Neural cell (in vitro differentiated cells): ENCODE results near the gene SUSD5. TPM values are rescaled to one million over a fixed set of nuclear protein-coding genes. Genes with fewer than 3 reads are reported as not detected.

Source experiments
- H2AFZ ChIP-seq: fragments of 200-600, 300-800 bp; sonication (generic), shearing (Covaris generic); 2 replicates; pipeline ENCODE4 v1.6.0; 2014; ENCODE audit warnings: low read depth, mild to moderate bottlenecking, antibody characterized with exemption, low read length, moderate library complexity
- H3F3A ChIP-seq: fragments of 200-600 bp; shearing (Covaris generic); 2 replicates; pipeline ENCODE4 v1.6.1; 2016; ENCODE audit warnings: mild to moderate bottlenecking, moderate library complexity, mixed read lengths, antibody characterized with exemption, low read length; ENCODE audit not compliant: insufficient read depth, poor library complexity, severe bottlenecking
- H3K27ac ChIP-seq: fragments of 200-600, 300-800 bp; sonication (generic), shearing (Covaris generic); 2 replicates; pipeline ENCODE4 v1.5.1; 2014; ENCODE audit warnings: mild to moderate bottlenecking, low read length, moderate library complexity
- H3K27me3 ChIP-seq: fragments of 300-800, 200-600 bp; sonication (generic), shearing (Covaris generic); 2 replicates; pipeline ENCODE4 v1.6.0; 2014; ENCODE audit warnings: mild to moderate bottlenecking, low read depth, low read length, moderate library complexity; ENCODE audit not compliant: insufficient read depth
- H3K36me3 ChIP-seq: fragments of 300-800, 200-600 bp; sonication (generic), shearing (Covaris generic); 2 replicates; pipeline ENCODE4 v1.5.1; 2014; ENCODE audit warnings: mild to moderate bottlenecking, antibody characterized with exemption, low read length, moderate library complexity; ENCODE audit not compliant: insufficient read depth
- H3K4me2 ChIP-seq: fragments of 300-800, 200-600 bp; sonication (generic), shearing (Covaris generic); 2 replicates; pipeline ENCODE4 v1.6.0; 2014; ENCODE audit warnings: mild to moderate bottlenecking, low read length
- H3K4me3 ChIP-seq: fragments of 300-800, 200-600 bp; sonication (generic), shearing (Covaris generic); 2 replicates; pipeline ENCODE4 v1.5.1; 2014; ENCODE audit warnings: mild to moderate bottlenecking, low read length, moderate library complexity
- H3K79me2 ChIP-seq: fragments of 200-600 bp; shearing (Covaris generic); replicated peaks from 2 replicates; pipeline ENCODE4 v1.6.0; 2014; ENCODE audit warnings: mild to moderate bottlenecking, low read length, moderate library complexity; ENCODE audit not compliant: insufficient read depth
- H3K9ac ChIP-seq: fragments of 300-800, 200-600 bp; sonication (generic), shearing (Covaris generic); 2 replicates; pipeline ENCODE4 v1.6.1; 2016; ENCODE audit warnings: mild to moderate bottlenecking, low read length, mixed read lengths
- H3K9me2 ChIP-seq: fragments of 200-600 bp; shearing (Covaris generic); 2 replicates; pipeline ENCODE4 v1.6.1; 2016; ENCODE audit warnings: mild to moderate bottlenecking, low read length, mixed read lengths; ENCODE audit not compliant: insufficient read depth
- H3K9me3 ChIP-seq: fragments of 200-600, 300-800 bp; sonication (generic), shearing (Covaris generic); 2 replicates; pipeline ENCODE4 v1.6.1; 2016; ENCODE audit warnings: mild to moderate bottlenecking, mixed run types, low read length, moderate library complexity, mixed read lengths
- H4K20me1 ChIP-seq: fragments of 200-600 bp; shearing (Covaris generic); 2 replicates; pipeline ENCODE4 v1.6.1; 2016; ENCODE audit warnings: mild to moderate bottlenecking, mixed run types; ENCODE audit not compliant: insufficient read depth
- EP300 ChIP-seq: fragments of 450-650 bp; conservative IDR thresholded peaks from 2 replicates; pipeline ENCODE4 v1.6.1; 2014; ENCODE audit warnings: antibody characterized with exemption, mild to moderate bottlenecking, moderate library complexity; ENCODE audit not compliant: poor library complexity, severe bottlenecking
- EZH2 ChIP-seq: fragments of 200-600, 300-800 bp; shearing (Covaris generic), sonication (generic); IDR thresholded peaks from 2 replicates; pipeline ENCODE4 v1.6.1; 2014; ENCODE audit warnings: antibody characterized with exemption, low read length, borderline replicate concordance, mild to moderate bottlenecking; ENCODE audit not compliant: insufficient read depth, poor library complexity, severe bottlenecking
- MXI1 ChIP-seq: fragments of 450-650 bp; conservative IDR thresholded peaks from 2 replicates; pipeline ENCODE4 v1.6.1; 2014; ENCODE audit warnings: antibody characterized with exemption, mild to moderate bottlenecking; ENCODE audit not compliant: poor library complexity, severe bottlenecking
- POLR2AphosphoS5 ChIP-seq: IDR thresholded peaks from 2 replicates; pipeline ENCODE4 v1.6.1; 2012
- RAD21 ChIP-seq: fragments of 450-650 bp; conservative IDR thresholded peaks from 2 replicates; pipeline ENCODE4 v1.6.1; 2014; ENCODE audit warnings: antibody characterized with exemption, mild to moderate bottlenecking, moderate library complexity
- SMC3 ChIP-seq: fragments of 450-650 bp; conservative IDR thresholded peaks from 2 replicates; pipeline ENCODE4 v1.6.1; 2014; ENCODE audit warnings: antibody characterized with exemption, mild to moderate bottlenecking, moderate library complexity; ENCODE audit not compliant: poor library complexity
- TAF1 ChIP-seq: IDR thresholded peaks from 2 replicates; pipeline ENCODE4 v1.6.1; 2012; ENCODE audit warnings: low read depth
- polyA plus RNA-seq: library from polyadenylated mRNA; depleted of rRNA; stranded (reverse); fragments of >200 nt; gene quantifications from 2 replicates; pipeline ENCODE4 v1.2.3, GENCODE V29; 2014
- TF ChIP-seq, protein P1 (sequence below): fragments of 450-650 bp; IDR thresholded peaks from 2 replicates; pipeline ENCODE4 v1.5.1; 2014; ENCODE audit warnings: antibody characterized with exemption, mild to moderate bottlenecking, moderate library complexity; ENCODE audit not compliant: poor library complexity, severe bottlenecking
- TF ChIP-seq, protein P2 (sequence below): IDR thresholded peaks from 2 replicates; pipeline ENCODE4 v1.6.1; 2012; ENCODE audit warnings: borderline replicate concordance

SUSD5 gene
- polyA plus RNA-seq, 1 donor from 2014 or later = 0.74 TPM

DNA sequence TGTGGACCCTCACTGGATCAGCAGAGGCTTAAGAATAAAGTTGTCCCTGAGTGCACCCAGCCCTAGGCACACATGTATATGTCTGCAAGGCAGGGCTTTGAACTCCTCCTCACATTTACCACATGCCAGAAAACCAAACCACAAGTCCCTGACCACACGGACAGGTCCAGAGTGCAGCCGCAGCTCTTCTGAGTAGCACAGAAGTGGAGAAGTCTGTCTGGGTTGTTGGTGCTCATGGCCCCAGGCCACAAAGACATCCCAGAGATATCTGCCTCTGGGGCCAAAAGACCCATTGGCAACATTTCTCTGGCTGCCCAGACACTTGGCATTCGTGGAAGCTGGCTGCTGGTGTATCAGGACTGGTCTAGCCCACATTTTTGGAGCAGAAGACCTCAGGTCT is 17.4 kb downstream of the SUSD5 start:
- Histone ChIP-seq H3K27me3 (no peaks in the 10 kb centered on the region), H3K4me2 (no peak overlapping the region)

DNA sequence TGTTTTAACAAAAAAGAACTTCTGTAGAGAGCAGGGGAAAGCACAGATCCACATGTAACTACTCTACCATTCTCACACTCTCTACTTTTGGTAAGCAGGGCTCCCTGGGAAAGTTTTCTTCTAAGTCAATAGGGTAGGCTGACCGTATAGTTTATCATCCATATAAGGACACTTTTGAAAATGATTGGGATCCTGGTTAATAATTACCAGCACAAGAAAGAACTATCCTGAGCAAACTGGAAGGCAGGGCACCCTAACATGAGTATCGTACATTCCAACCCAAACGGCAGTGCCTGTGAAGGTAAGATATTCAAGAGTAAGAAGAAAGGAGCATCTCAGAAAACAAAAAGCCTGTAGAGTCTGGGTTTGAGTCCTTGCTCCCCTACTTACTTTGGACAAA is 22.1 kb downstream of the SUSD5 start:
- H3K4me3 ChIP-seq = no peak overlapping the region
- no peaks in the 10 kb centered on the region for H3K9me2 ChIP-seq
- H3K27me3 ChIP-seq = no peaks in the 10 kb centered on the region
- H3K27ac ChIP-seq = no peak overlapping the region
- H4K20me1 ChIP-seq = no peaks in the 10 kb centered on the region
- no peaks in the 10 kb centered on the region for H3K36me3 ChIP-seq
- H2AFZ ChIP-seq = no peak overlapping the region
- no peaks in the 10 kb centered on the region for H3K79me2 ChIP-seq
- no peak for TF ChIP-seq TAF1
- no peak for TF ChIP-seq SMC3
- no peak for TF ChIP-seq EZH2
- TF ChIP-seq, protein P1, sequence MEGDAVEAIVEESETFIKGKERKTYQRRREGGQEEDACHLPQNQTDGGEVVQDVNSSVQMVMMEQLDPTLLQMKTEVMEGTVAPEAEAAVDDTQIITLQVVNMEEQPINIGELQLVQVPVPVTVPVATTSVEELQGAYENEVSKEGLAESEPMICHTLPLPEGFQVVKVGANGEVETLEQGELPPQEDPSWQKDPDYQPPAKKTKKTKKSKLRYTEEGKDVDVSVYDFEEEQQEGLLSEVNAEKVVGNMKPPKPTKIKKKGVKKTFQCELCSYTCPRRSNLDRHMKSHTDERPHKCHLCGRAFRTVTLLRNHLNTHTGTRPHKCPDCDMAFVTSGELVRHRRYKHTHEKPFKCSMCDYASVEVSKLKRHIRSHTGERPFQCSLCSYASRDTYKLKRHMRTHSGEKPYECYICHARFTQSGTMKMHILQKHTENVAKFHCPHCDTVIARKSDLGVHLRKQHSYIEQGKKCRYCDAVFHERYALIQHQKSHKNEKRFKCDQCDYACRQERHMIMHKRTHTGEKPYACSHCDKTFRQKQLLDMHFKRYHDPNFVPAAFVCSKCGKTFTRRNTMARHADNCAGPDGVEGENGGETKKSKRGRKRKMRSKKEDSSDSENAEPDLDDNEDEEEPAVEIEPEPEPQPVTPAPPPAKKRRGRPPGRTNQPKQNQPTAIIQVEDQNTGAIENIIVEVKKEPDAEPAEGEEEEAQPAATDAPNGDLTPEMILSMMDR = no peak
- TF ChIP-seq RAD21 = no peak
- H3K9ac ChIP-seq = no peak overlapping the region
- H3K4me2 ChIP-seq = no peak overlapping the region
- no peaks in the 10 kb centered on the region for H3F3A ChIP-seq
- H3K9me3 ChIP-seq = no peaks in the 10 kb centered on the region

More for the DNA sequence above, 17.4 kb downstream of the SUSD5 start:
- H4K20me1 ChIP-seq = no peaks in the 10 kb centered on the region
- no peak overlapping the region for H3K4me3 ChIP-seq
- no peaks in the 10 kb centered on the region for H3K79me2 ChIP-seq
- H3K36me3 ChIP-seq = no peaks in the 10 kb centered on the region
- H3K9ac ChIP-seq = no peak overlapping the region
- no peak for TF ChIP-seq RAD21
- H3K9me2 ChIP-seq = no peaks in the 10 kb centered on the region
- H3K9me3 ChIP-seq = no peaks in the 10 kb centered on the region
- H3K27ac ChIP-seq = no peak overlapping the region
- H3F3A ChIP-seq = no peaks in the 10 kb centered on the region
- no peak overlapping the region for H2AFZ ChIP-seq

DNA sequence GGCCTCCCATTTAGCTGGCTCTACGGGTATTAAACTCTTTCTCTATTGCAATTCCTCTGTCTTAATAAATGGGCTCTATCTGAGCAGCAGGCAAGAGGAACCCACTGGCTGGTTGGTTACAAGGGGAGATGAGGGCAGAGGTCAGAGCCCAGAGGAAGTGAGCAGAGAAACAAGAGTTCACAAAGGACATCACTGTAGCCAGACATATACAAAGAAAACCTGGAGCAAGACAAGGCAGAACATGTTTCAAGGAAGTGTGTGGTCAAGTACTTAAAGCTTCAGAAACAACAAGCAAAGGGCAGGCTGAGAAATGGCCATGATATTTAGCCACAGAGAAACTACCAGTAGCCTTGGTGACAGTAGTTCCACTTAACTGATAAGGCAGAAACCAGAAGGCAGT is 24.3 kb downstream of the SUSD5 start:
- Histone ChIP-seq H3K9me2 (no peaks in the 10 kb centered on the region), H3F3A (no peaks in the 10 kb centered on the region), H3K27ac (no peak overlapping the region), H3K36me3 (no peaks in the 10 kb centered on the region), H3K9ac (no peak overlapping the region), H3K9me3 (no peaks in the 10 kb centered on the region), H3K27me3 (no peaks in the 10 kb centered on the region), H3K4me3 (no peak overlapping the region), H3K79me2 (no peaks in the 10 kb centered on the region), H3K4me2 (no peak overlapping the region), H2AFZ (no peak overlapping the region), H4K20me1 (no peaks in the 10 kb centered on the region)
- no peak for TF ChIP-seq EP300
- TF ChIP-seq, protein P2, sequence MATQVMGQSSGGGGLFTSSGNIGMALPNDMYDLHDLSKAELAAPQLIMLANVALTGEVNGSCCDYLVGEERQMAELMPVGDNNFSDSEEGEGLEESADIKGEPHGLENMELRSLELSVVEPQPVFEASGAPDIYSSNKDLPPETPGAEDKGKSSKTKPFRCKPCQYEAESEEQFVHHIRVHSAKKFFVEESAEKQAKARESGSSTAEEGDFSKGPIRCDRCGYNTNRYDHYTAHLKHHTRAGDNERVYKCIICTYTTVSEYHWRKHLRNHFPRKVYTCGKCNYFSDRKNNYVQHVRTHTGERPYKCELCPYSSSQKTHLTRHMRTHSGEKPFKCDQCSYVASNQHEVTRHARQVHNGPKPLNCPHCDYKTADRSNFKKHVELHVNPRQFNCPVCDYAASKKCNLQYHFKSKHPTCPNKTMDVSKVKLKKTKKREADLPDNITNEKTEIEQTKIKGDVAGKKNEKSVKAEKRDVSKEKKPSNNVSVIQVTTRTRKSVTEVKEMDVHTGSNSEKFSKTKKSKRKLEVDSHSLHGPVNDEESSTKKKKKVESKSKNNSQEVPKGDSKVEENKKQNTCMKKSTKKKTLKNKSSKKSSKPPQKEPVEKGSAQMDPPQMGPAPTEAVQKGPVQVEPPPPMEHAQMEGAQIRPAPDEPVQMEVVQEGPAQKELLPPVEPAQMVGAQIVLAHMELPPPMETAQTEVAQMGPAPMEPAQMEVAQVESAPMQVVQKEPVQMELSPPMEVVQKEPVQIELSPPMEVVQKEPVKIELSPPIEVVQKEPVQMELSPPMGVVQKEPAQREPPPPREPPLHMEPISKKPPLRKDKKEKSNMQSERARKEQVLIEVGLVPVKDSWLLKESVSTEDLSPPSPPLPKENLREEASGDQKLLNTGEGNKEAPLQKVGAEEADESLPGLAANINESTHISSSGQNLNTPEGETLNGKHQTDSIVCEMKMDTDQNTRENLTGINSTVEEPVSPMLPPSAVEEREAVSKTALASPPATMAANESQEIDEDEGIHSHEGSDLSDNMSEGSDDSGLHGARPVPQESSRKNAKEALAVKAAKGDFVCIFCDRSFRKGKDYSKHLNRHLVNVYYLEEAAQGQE = no peak
- TF ChIP-seq RAD21 = no peak
- TF ChIP-seq, protein P1 = no peak
- no peak for TF ChIP-seq TAF1
- TF ChIP-seq EZH2 = no peak
- no peak for TF ChIP-seq SMC3
- no peak for TF ChIP-seq MXI1
- TF ChIP-seq POLR2AphosphoS5 = no peak
